Endothelial cell of umbilical vein (primary cell): Measurements from ENCODE around the gene ATP13A4. TPM values are rescaled to one million over a fixed set of nuclear protein-coding genes. Genes with fewer than 3 reads are reported as not detected.

ENCODE experiments used
- BruUV-seq: library from RNA; stranded (reverse); fragments of 400-500 nt; replicated peaks from 2 replicates; lab custom pipeline; 2021; lab: Mats Ljungman, UMichigan
- CTCF ChIA-PET: fragments of 300-600, 350-600 bp; sonication (Branson Sonifier 250); formaldehyde crosslinking; loops from one replicate; lab custom pipeline; 2021; ENCODE audit warnings: antibody characterized with exemption, inconsistent platforms; lab: Charles Lee
- POLR2A ChIA-PET: fragments of 300-600, 350-600 bp; sonication (Branson Sonifier 250); formaldehyde crosslinking; loops from one replicate; lab custom pipeline; 2021; ENCODE audit warnings: antibody characterized with exemption, inconsistent platforms; lab: Charles Lee
- DNase-seq: peaks from one replicate; pipeline ENCODE4 v3.0.0-alpha.2; 2011; ENCODE audit warnings: low read depth, low spot score
- FAIRE-seq: peaks from 2 replicates; lab custom pipeline; 2011; peaks lifted over from hg19 to GRCh38; lab: Jason Lieb, UNC
- H2AFZ ChIP-seq: 2 replicates; pipeline ENCODE4 v1.6.0; 2012; ENCODE audit warnings: low read depth, low read length, control low read depth, inconsistent platforms
- H3K27ac ChIP-seq: 2 replicates; pipeline ENCODE4 v1.5.1; 2011; ENCODE audit warnings: low read depth, mild to moderate bottlenecking, control low read depth, low read length, moderate library complexity; ENCODE audit not compliant: insufficient read depth
- H3K27me3 ChIP-seq, 2 experiments: 2 replicates each; pipeline versions ENCODE4 v1.6.0 to v1.6.1; 2011; ENCODE audit warnings: low read length in 2 of 2, mixed read lengths in 1 of 2; ENCODE audit not compliant: control insufficient read depth in 2 of 2, insufficient read depth in 2 of 2
- H3K36me3 ChIP-seq, 2 experiments: 2 replicates in 1 of 2; 3 replicates in 1 of 2; pipeline ENCODE4 v1.5.1; 2011; ENCODE audit warnings: low read length in 2 of 2, mild to moderate bottlenecking in 1 of 2, moderate library complexity in 1 of 2; ENCODE audit not compliant: control insufficient read depth in 2 of 2, insufficient read depth in 2 of 2; ENCODE audit errors: extremely low read depth in 1 of 2
- H3K4me1 ChIP-seq: 3 replicates; pipeline ENCODE4 v1.5.1; 2011; ENCODE audit warnings: mild to moderate bottlenecking, low read length; ENCODE audit not compliant: control insufficient read depth, insufficient read depth; ENCODE audit errors: extremely low read depth
- H3K4me2 ChIP-seq: 2 replicates; pipeline ENCODE4 v1.6.1; 2011; ENCODE audit warnings: low read length, control low read depth, mixed read lengths; ENCODE audit not compliant: insufficient read depth
- H3K4me3 ChIP-seq, 3 experiments: fragments of 200-600 bp in 1 of 3; sonication (generic), shearing (Covaris generic) in 1 of 3; replicated peaks in 1 of 3; 2 replicates each; pipeline ENCODE4 v1.5.1; 2011 to 2016; ENCODE audit warnings: control low read depth in 3 of 3, low read length in 3 of 3, mild to moderate bottlenecking in 2 of 3, inconsistent platforms in 1 of 3, low read depth in 1 of 3, moderate library complexity in 1 of 3; ENCODE audit not compliant: insufficient read depth in 1 of 3
- H3K79me2 ChIP-seq: 2 replicates; pipeline ENCODE4 v1.6.0; 2012; ENCODE audit warnings: low read length, inconsistent platforms; ENCODE audit not compliant: control insufficient read depth, insufficient read depth
- H3K9ac ChIP-seq: replicated peaks from 2 replicates; pipeline ENCODE3; 2011; ENCODE audit warnings: low read length, control low read depth; ENCODE audit not compliant: insufficient read depth; ENCODE audit errors: extremely low read depth
- H3K9me1 ChIP-seq: replicated peaks from 3 replicates; pipeline ENCODE4 v1.6.0; 2011; ENCODE audit warnings: mild to moderate bottlenecking, low read length; ENCODE audit not compliant: control insufficient read depth, insufficient read depth; ENCODE audit errors: extremely low read depth
- H3K9me3 ChIP-seq: replicated peaks from 2 replicates; pipeline ENCODE4 v1.5.1; 2012; ENCODE audit warnings: low read length, inconsistent platforms; ENCODE audit not compliant: control insufficient read depth, insufficient read depth
- H4K20me1 ChIP-seq: replicated peaks from 2 replicates; pipeline ENCODE3; 2011; ENCODE audit warnings: mild to moderate bottlenecking, low read length; ENCODE audit not compliant: control insufficient read depth, insufficient read depth; ENCODE audit errors: extremely low read depth
- EZH2 ChIP-seq: IDR thresholded peaks from 2 replicates; pipeline ENCODE4 v1.6.1; 2012; ENCODE audit warnings: borderline replicate concordance, low read depth, mild to moderate bottlenecking, moderate library complexity, low read length, inconsistent platforms; ENCODE audit not compliant: severe bottlenecking
- FOS ChIP-seq: IDR thresholded peaks from 2 replicates; pipeline ENCODE4 v1.6.1; 2011; ENCODE audit warnings: mild to moderate bottlenecking, low read length, moderate library complexity, borderline replicate concordance; ENCODE audit not compliant: insufficient read depth
- GATA2 ChIP-seq: IDR thresholded peaks from 2 replicates; pipeline ENCODE4 v1.7.0; 2011; ENCODE audit warnings: low read depth, mild to moderate bottlenecking, moderate library complexity, mixed read lengths, low read length; ENCODE audit not compliant: insufficient read length, insufficient read depth
- JUN ChIP-seq: IDR thresholded peaks from 2 replicates; pipeline ENCODE4 v1.6.1; 2011; ENCODE audit warnings: borderline replicate concordance, low read depth; ENCODE audit not compliant: insufficient read length, insufficient read depth
- MYC ChIP-seq: IDR thresholded peaks from one replicate; pipeline ENCODE4 v1.6.1; 2011; ENCODE audit warnings: mild to moderate bottlenecking, low read depth, low read length
- POLR2A ChIP-seq: IDR thresholded peaks from 2 replicates; pipeline ENCODE4 v1.6.1; 2012; ENCODE audit warnings: low read depth, mild to moderate bottlenecking, control low read depth, low read length
- POLR2AphosphoS5 ChIP-seq: IDR thresholded peaks from 2 replicates; pipeline ENCODE4 v1.6.1; 2012; ENCODE audit warnings: low read depth, mild to moderate bottlenecking, control low read depth, low read length, moderate library complexity; ENCODE audit not compliant: insufficient read depth
- dilution Hi-C: fragments of 300-500 bp; cut with MboI; formaldehyde crosslinking; loops from one replicate; pipeline ENCODE4 v1.15.0; 2019; ENCODE audit warnings: low sequenced_read_pairs; ENCODE audit not compliant: extremely low pct_ligation_motif_present
- intact Hi-C: fragments of 100-400 bp; cut with micrococcal nuclease; formaldehyde crosslinking; loops from one replicate; pipeline ENCODE4 v1.10.0; 2022
- polyA plus RNA-seq, 4 experiments: library from polyadenylated mRNA; depleted of rRNA in 3 of 4; stranded (reverse) in 3 of 4; unstranded in 1 of 4; fragments of >200 nt; gene quantifications; 2 replicates each; pipeline versions ENCODE4 v1.2.1 to v1.2.3, GENCODE V29; 2011 to 2012; ENCODE audit warnings: missing spikeins in 1 of 4
- total RNA-seq: library from RNA; stranded (reverse); gene quantifications from 2 replicates; pipeline ENCODE4 v1.2.3, GENCODE V29; 2021
- TF ChIP-seq, protein P1 (sequence below): IDR thresholded peaks from 2 replicates; pipeline ENCODE4 v1.6.1; 2011; ENCODE audit not compliant: insufficient read depth, insufficient read length
- TF ChIP-seq, protein P2 (sequence below), 2 donors: IDR thresholded peaks; 1 replicate in 1 of 2; 2 replicates in 1 of 2; pipeline ENCODE4 v1.5.1; 2011; ENCODE audit warnings: low read length in 2 of 2, mild to moderate bottlenecking in 2 of 2, moderate library complexity in 2 of 2, control low read depth in 1 of 2, inconsistent platforms in 1 of 2, low read depth in 1 of 2; ENCODE audit not compliant: insufficient read depth in 1 of 2; ENCODE audit errors: extremely low read depth in 1 of 2

ATP13A4 gene
- total and polyA plus RNA-seq, 2 donors (not counting 3 experiments of a cell fraction or from before 2014, with no cell fraction given) = not detected

DNA sequence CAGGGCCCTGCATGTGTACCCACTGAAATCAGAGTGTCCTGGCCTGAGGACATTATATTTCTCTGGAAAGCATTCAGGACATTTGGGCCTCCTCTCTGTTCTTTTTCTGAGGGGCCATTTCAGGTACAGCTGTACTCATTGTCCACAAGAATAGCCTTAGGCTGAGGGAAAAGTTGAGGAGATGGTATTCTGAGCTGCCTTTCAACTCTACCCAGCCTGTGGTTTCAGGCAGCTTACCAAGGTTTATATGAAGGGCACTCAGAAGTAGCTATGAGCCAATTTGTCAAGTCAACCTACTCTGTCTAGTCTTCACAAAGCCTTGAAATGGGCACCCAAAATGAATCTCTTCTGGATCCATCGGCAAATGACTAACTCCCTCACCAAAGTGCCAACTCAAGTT lies 9.4 kb downstream of the ATP13A4 start:
- no peak for FAIRE-seq
- H3K9me1 ChIP-seq = no peaks in the 10 kb centered on the region
- intact Hi-C loops = no loop called here

More for the DNA sequence above, 9.4 kb downstream of the ATP13A4 start:
- Histone ChIP-seq H3K36me3 (no peaks in the 10 kb centered on the region), H2AFZ (no peak overlapping the region), H3K4me1 (no peaks in the 10 kb centered on the region), H3K27me3 (no peaks in the 10 kb centered on the region), H3K79me2 (no peaks in the 10 kb centered on the region), H3K4me3 (no peak overlapping the region), H3K4me2 (no peak overlapping the region), H4K20me1 (no peaks in the 10 kb centered on the region), H3K27ac (no peak overlapping the region), H3K9me3 (no peaks in the 10 kb centered on the region), H3K9ac (no peak overlapping the region)
- dilution Hi-C loops = no loop called here
- no TSS peak for BruUV-seq
- TF ChIP-seq POLR2AphosphoS5 = no peak
- TF ChIP-seq, protein P1, sequence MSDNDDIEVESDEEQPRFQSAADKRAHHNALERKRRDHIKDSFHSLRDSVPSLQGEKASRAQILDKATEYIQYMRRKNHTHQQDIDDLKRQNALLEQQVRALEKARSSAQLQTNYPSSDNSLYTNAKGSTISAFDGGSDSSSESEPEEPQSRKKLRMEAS = no peak
- TF ChIP-seq JUN = no peak
- TF ChIP-seq, protein P2, sequence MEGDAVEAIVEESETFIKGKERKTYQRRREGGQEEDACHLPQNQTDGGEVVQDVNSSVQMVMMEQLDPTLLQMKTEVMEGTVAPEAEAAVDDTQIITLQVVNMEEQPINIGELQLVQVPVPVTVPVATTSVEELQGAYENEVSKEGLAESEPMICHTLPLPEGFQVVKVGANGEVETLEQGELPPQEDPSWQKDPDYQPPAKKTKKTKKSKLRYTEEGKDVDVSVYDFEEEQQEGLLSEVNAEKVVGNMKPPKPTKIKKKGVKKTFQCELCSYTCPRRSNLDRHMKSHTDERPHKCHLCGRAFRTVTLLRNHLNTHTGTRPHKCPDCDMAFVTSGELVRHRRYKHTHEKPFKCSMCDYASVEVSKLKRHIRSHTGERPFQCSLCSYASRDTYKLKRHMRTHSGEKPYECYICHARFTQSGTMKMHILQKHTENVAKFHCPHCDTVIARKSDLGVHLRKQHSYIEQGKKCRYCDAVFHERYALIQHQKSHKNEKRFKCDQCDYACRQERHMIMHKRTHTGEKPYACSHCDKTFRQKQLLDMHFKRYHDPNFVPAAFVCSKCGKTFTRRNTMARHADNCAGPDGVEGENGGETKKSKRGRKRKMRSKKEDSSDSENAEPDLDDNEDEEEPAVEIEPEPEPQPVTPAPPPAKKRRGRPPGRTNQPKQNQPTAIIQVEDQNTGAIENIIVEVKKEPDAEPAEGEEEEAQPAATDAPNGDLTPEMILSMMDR (IDR thresholded peaks at IDR 0.05; ENCODE audit: extremely low read depth in 1 of 2, insufficient read depth in 1 of 2, low read depth in 1 of 2, low read length in 2 of 2) = no peak
- no peak for TF ChIP-seq EZH2
- no peak for TF ChIP-seq FOS
- no peak for TF ChIP-seq MYC
- TF ChIP-seq GATA2 = no peak
- no peak for TF ChIP-seq POLR2A
- DNase-seq = no peak
- ChIA-PET POLR2A (no interaction called here), CTCF (no interaction called here)
